GM19438 (cell line): ENCODE measurements around the gene FXYD6.
"Not testable (repeated sequence)": the region's sequence is repeated elsewhere in the genome, so short reads cannot be mapped to it uniquely, and the experiment has no call there.

Source experiments
- ATAC-seq: cut with Tn5 transposase; IDR thresholded peaks from one replicate; pipeline ENCODE4 v1.9.1; 2021; ENCODE audit warnings: low read depth; ENCODE audit not compliant: unreplicated experiment

Gene FXYD6, protein sequence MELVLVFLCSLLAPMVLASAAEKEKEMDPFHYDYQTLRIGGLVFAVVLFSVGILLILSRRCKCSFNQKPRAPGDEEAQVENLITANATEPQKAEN

DNA sequence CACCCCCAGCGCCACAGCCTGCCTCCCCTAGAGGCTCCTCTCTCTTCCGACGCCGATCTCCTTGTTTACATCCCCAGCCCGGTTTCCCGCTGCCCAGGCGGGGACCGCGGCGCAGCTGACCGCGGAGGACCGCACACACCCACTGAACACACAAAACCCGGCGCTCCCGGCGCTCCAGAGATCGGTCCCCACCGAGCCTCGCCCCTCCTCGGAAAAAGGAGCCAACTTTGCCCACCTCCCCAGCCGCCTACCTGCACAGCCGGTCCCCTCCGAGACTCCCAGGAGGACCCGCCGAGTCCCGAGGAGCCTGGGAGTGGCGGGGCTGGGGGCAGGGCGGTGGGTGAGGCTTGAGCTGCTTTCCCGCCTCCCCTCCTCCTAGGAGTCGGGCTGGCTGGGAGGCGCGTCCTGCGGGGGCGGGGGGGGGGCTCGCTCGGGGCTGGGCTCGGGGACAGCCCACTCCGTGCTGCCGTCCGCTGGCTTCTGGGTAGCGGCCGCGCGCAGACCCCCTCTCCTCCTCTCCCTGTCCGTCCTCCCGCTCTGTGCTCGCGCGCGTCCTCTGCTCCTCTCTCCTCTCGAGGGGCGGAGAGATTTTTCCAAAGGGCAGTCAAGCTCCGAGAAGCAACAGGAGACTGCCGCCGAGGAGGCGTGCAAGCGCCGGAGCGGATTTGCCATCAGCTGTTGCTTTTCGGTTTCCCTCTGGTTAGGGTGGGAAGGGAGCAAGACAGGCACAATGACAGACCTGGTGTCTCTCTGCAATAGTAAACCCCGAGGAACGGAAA lies at the start of gene FXYD6:
Gene FXYD6, minus strand, starts transcription at position 318 of the 779 bp plus-strand sequence. CDS start 33,882 bp downstream, outside the sequence.
- no peak for ATAC-seq

DNA sequence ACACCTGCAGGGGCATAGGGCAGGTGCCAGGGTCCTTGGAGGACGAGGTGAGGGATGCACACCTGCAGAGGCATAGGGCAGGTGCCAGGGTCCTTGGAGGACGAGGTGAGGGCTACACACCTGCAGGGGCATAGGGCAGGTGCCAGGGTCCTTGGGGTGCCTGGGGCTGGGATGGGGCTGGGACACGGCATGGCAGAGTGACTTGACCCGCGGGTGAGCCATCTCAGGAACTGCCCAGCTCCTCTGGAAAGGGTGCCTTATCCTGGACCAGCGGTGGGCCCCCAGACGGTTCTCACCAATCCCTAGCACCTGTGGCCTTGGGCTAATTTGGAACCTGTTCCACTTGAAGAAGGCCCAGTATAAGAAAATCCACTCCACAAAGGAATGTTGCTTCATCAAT lies 49.7 kb upstream of the FXYD6 start:
- not testable (repeated sequence) for ATAC-seq

DNA sequence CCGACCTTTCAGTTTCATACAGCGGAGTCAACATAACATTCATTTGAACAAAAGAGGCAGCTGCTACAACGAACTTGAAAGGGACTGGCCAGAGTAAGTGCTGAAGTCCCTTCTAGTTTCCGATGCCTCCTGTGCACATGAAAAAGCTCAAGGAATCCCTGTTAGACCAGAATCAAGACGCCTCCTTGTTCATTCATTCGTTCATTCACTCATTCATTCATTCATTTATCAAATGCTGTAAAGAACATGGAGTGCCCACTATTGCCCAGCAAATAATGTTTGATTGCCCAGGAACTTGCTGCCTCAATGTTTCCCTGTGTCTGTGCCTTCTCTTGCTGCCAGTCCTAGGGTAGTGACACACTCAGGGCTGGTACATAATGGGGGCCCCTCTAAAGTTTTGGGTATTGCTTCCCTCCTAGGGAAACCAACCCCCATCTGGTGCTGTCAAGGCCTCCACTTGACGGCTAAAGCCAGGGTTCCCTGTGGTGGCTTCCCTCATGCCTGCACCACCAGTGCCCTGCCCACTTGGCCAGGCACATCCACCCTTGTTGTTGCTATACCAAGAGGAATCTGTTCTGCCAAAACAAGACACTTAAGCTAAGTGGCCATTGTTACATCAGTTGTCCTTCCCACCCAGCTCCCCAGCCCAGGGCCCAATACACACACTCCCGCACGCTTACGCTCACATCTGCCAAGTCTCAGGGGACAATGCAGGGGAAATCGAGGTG lies 48.9 kb upstream of the FXYD6 start:
- no peak for ATAC-seq

DNA sequence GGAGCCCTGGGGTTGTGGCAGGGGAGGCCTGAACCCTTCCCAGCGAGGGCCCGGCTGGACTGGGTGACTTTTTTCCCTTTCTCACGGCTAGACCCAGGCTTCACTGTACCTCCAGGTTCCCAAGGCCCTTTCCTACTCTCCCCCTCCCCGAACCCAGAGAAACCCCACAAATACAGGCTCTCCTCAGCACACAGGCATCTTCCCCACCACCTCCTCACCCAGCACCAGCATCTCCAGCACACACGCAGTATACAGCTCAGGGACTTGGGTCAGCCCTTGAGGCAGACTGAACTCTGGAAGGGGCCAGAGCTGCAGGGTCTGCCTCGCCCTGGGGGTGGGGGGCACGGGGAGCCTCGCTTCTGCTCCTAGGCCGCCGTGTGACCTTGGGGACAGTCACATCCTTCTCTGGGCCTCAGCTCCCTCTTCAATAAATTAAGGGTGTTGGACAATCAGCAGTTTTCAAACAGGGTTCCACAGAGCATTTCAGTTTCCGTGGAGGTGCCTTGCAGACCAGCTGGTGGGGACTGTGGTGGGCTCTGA lies 48.2 kb upstream of the FXYD6 start:
- ATAC-seq: no peak

DNA sequence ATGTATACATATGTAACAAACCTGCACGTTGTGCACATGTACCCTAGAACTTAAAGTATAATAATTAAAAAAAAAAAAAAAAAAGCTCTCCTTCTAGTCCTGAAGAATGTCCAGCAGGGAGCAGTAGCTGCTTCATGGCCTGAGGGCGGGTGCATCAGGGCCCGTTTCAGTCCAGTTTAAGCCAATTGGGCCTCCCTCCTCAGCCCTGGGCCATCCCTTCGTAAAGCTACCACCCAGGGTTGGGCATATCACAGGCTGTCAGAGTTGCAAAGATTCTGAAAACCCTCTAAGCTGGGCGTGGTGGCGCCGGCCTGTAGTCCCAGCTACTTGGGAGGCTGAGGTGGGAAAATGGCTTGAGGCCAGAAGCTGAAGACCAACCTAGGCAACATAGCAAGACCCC lies 47.3 kb upstream of the FXYD6 start:
- ATAC-seq: no peak

DNA sequence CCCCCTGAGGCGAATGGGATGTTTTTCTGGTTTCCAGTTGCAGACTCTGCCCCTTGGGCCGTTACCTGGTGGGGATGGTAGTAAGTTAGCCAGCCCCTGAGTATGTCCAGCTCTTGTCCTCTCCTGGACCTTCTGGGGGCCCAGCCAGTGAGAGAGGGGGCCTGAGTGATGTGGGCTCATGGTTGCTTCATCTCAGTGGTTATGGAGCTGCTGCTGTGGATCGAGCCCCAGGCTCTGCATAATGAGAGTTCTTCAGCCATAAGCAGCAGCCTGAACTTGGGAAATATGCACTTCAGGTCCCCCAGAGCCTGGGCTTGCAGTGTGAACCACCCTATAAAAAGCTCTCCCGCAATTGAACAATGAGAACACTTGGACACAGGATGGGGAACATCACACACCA lies 46.8 kb upstream of the FXYD6 start:
- no peak for ATAC-seq

DNA sequence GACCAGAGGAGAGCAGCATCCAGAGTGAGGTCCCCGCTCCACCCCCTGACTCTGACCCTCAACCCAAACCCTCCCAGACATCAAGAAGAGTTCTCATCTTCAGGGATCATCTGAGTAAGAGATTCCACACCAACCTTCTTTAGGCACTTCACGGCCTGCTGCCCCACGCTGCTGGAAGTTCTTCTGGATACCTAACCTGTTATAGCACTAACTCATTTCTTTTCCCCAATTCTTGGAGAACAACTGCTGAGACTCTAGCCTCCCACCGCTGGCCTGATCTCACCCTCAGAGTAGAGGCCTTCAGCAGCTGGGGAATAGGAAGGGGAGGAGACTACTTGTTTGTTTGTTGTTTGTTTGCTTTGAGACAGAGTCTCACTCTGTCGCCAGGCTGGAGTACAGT lies 45.4 kb upstream of the FXYD6 start:
- no peak for ATAC-seq

DNA sequence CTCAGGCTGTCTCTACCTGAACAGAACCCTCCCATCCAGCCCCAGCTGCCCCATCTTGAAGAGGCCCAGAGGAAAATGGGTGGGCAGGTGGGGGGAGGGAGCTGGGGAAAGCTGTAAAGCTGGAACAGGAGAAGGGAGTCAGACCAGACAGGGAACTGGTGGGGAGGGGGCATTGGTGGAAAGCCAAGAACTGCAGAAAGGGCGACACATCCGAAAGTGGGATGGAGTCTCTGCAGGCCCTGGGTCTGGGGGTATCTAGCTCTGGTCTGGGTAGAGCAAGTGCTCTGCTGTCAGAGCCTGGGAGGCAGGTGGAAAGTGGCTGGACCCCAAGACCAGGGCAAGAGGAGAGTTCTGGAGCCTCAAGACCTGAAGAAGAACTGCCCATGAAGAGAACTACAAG lies 45.0 kb upstream of the FXYD6 start:
- ATAC-seq: no peak

DNA sequence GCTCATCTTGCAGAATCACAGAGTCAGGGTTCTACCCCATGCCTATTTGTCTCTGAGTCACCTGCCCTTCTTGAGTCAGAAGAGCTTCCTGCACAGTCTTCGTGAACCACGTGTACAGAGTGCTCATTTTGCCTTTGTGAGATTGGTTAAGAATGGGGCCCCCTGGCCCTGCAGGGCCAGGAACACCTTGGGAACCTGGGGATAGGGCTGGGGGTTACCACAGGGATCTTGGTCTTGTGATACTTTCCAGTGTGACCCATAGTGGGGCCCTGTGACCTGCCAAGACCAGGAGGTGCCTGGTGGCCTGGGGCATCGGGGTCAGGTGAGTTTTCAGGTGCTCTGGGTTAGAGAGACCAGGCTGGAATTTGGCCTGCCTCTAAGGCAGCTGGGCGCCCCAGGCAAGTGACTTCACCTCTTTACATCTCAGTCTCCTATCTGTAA lies 43.3 kb upstream of the FXYD6 start:
- ATAC-seq: no peak

DNA sequence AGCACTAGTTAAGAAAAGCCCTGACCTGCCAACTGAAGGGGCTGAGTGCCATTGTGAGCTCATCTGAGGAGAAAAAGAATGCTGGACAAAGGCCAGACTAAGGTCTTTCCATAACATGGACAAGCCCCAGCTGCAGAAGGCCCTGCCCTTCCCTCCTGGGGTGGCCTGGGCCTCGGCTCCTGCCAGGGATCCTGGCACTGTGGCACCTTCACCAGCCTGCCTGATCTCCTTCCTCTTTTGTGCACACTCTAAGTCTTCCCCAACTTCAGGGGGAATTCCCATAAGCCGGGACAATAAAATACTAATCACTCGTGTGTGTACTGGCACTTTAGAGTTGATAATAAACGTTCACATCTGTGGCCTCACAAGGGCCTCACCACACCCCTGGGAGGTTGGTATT lies 42.9 kb upstream of the FXYD6 start:
- no peak for ATAC-seq

DNA sequence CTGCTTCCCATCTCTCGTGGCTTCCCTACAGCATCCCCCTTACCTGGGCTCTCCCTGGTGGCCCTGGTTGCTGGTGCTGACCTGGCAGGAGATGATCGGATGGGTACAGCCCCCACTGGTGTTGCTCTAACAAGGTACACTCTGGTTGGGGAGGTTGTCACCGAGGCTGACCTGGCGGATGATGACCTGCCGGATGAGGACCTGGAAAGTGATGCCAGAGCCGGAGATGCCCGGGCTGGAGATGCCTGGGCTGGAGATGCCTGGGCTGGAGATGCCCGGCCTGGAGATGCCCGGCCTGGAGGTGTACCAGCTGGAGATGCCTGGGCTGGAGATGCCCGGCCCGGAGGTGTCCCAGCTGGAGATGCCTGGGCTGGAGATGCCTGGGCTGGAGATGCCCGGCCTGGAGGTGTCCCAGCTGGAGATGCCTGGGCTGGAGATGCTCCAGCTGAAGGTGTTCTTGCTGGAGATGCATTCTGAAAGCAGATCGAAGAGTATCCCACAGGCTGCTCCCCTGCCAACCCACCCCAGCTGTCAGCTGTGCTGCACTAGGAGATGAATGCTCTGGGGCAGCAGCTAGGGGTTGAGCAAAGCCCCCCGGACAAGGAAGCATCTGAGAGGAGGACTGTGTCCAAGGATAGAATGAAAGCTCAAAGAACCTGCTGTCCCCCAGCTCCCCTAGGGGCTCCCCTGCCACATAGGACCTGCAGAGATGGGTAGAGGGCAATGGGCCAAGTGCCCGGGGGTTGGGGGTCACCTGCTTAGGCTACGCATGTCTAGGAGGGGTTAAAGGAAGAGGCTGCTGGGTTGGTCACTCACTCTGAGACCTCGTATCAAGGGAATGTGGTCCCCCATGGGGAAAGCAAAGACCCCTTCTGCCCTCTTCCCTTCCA lies 42.2 kb upstream of the FXYD6 start:
- ATAC-seq: no peak

DNA sequence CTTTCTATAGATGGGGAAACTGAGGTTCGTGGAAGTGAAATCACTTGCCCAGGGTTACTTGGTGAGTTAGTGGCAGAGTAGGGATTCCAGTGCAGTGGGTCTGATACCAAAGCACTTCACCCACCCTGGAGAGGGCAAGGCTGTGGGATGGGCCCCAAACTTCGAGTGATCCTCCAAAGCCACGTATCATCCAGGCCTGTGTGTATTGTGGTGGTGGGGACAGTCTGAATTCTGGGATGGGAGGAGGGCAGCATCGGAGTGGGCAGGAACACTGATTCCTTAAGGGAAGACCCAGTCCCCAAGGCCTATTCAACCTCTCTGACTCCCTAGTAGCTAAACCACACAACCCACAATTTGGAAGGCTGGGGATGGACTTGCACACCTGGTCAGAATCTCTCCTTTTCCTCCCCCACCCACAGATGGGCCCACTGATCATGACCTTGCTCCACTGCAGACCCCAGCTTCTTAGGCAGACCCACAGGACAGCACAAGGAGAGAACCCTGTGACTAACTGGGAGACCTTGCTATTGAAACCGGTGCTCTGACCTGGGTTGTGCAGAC lies 41.2 kb upstream of the FXYD6 start:
- ATAC-seq: no peak

DNA sequence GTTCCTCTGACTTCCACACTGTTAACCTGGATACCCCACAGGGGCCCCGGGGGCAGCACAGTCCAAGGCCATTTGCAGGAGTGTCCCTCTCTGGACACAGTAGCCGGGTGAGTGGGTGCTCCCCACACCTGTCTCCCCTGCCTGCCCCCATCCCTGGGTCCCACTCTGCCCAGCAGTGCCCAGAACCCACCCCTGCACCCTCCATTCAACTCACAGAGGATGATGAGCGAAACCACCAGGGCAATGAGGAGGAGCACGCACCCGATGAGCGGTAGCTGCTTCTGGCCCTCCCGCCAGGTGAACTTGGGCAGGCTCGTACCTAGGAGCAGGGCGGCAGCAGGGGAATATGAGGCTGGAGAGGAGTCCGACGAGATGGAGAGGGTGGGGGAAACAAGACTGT lies 40.5 kb upstream of the FXYD6 start:
- no peak for ATAC-seq

DNA sequence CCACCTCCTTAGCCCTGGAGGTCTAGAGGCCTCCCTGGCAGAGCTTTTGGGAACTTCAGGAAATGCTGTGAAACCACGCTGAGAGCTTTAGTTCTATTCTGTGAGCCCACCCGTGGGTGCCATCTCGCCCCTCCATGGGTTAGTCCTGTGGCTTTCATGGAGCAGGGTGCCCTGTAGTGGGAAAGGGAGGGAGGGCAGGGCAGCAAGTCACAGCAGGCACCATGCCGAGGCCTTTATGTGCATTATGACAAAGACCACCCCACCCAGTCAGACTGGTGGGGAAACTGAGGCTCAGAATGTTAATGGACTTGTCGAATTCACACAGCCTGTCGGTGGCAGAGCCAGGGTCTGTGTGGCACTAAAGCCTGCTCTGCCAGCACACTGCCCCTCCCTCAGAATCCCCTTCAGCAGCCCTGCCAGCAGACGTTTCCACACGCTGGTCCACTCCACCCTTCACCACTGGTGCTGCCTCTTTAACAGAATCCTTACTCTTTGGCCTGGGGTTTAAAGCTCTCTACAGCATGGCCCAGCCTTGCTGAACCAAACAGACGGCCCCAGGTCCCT lies 39.3 kb upstream of the FXYD6 start:
- no peak for ATAC-seq

DNA sequence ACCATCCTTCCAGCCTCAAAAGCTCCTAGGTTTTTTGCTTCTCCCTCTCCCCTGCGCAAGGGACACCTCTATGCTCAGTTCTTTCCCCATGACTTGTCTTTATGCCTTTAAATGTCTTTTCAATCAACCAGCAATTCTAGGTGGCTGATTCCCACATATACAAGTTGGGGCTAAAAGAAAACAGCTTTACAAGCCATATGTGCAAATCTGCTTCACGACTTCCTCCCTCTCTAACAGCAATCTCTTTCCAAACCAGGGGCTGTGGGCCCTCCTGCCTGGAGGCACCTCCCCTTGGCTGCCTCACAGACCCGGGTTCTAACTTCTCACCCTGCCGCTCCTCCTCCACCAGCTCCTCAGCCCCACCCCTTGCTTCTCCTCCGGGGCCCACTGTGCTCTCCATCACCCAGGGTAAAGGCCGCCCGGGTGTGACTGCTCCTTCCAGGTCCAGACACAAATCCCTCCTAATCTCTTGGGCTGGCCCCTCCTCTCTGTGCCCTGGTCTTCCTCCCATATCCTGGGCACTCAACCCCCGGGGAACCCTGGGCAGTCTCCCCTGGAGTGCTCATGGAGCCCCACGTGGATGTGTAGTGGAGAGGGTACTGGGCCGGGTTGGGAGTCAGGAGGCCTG lies 38.6 kb upstream of the FXYD6 start:
- ATAC-seq: no peak

DNA sequence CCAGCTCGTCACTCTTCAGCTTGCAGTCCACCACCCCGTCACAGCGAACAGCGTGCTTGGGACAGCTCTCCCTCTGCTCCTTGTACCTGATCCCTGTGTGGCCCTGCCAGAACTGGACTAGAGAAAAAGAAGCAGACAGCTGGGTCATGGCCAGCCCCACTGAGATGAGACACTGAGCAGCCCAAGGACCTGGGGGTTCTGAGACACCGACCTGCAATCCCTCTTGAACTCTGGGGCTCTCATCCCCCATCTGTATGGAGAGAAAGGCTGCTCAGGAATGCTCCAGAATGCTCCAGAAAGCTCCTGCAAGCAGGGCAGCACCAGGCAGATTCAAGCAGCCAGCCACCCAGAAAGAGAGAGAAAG lies 37.9 kb upstream of the FXYD6 start:
- no peak for ATAC-seq

DNA sequence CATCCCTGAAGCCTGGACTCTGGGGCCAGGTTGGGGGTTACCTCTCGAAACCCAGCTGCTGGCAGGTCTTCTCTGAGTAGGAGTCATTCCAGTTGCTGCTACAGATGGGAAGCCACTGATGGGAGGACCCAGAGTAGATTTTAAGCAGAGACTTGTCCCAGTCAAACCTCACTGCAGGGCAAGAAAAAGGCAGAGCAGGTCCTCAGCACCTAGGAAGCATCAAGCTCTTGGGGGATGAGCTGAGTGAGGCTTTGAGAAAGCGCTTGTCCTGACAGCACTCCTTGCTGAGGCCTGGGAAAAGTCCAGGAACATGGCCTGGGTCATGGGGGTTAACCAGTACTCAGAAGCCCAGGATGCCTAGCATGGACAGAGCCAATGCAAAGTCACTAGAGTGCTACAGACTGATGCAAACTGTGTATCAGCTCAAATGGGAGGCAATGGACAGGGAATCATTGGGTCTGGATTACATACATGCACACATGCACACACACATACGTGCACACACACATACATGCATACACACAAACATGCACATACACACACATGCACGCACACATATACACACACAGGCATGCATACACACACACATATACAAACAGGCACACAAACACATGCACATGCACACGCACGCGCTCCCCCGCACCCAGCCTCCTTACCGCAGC lies 37.4 kb upstream of the FXYD6 start:
- ATAC-seq: no peak

DNA sequence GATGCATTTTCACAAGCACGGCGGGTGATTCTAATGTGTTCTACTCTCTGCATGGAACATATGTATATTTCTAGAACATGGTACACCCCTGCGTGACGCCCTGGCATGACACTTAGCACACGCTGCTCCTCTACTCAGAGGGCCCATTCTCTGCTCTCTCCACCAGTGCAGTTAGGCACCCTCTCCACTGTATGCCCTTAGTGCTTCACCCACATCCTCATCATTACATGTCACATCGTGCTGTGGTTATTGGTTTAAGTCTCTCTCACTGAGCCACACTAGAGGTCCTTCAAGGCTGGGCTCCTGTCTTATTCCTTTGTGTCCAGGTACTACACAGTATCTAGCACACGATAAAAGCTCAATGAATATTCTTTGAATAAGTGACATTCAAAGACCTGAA lies 36.0 kb upstream of the FXYD6 start:
- ATAC-seq: no peak

DNA sequence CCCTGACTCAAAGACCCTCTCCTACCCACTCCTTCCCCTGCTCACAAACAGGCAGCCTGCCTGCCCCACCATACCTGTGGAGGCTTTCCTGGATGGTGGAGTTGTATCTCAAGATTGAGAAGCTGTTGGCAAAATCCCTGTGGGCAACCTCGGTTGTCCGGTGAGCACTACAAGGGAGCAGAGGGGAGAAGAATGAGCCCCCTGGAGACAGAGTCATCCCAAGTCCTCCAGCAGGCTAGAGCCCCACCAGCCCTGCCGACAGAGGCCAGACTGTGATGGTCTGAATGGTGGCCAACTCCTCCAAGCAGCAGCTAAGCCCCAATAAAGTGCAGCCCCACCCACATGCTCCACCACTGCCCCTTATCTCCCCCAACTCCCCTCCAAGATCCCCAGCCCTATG lies 35.2 kb upstream of the FXYD6 start:
- no peak for ATAC-seq
